Activated naive CD8-positive, alpha-beta T cell treated with anti-CD3 and anti-CD28 coated beads, Interleukin-2, amount 50 U/mL, for 16 hours (primary cell): ENCODE measurements around the gene RABGGTA.

Experiments used
- DNase-seq: peaks from one replicate; pipeline ENCODE4 v3.0.0-alpha.2; 2020; ENCODE audit warnings: low read depth, low spot score

The RABGGTA gene

GRCh38 chr14:24271134-24271833 is at the start of gene RABGGTA:
Gene RABGGTA, minus strand, starts transcription at chr14:24271597. Its CDS starts 482 bp downstream, at chr14:24271115.
- peak; percentile 80 for DNase-seq

DNA sequence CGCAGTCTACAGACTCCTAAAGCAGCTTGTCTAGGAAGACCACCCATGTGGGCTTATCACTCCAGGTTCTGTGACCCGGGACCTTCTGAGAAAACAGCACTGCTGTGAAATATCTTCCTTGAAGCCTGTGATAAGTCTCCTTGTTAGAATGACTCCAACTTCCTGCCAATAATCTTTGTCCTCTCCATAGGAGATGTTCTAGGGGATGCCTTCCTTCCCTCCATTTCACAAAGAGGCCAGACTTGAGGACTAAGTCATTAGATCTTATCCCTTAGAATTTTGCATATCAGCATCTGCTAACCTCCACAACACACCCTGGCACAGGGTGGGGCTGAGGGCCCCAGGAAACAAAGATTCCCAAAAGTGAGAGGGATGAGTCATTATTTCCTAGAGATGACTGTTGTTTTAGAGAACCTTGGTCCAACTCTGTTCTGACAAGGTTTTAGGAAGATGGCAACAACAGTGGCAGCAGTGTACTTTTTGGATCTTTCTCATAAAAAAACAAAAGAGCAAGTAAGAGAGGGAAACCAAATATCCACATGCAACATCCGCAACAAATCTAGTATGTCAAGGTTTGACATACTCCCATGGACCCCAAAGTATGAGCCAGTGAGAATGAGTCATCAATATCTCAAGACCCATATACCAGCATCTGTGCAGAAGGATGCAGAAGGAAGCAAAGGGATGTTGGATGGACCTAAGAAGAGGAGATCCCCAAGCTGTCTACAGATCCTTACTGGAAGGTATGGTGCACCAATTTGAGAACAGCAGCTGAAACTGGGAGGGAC is 45.9 kb upstream of the RABGGTA start:
- no peak for DNase-seq

DNA sequence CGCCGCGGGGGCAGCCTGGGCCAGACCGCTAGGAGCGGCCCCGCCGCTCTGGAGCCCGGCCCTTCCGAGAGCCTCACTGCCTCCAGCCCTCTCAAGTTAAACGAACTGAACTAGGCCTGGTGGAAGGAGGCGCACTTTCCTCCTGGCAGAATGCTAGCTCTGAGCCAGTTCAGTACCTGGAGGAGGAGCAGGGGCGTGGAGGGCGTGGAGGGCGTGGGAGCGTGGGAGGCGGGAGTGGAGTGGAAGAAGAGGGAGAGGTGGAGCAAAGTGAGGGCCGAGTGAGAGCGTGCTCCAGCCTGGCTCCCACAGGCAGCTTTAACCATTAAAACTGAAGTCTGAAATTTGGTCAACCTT is 45.2 kb upstream of the RABGGTA start:
- no peak for DNase-seq

GRCh38 chr14:24315807-24316596 is 44.6 kb upstream of the RABGGTA start:
- DNase-seq: no peak

DNA sequence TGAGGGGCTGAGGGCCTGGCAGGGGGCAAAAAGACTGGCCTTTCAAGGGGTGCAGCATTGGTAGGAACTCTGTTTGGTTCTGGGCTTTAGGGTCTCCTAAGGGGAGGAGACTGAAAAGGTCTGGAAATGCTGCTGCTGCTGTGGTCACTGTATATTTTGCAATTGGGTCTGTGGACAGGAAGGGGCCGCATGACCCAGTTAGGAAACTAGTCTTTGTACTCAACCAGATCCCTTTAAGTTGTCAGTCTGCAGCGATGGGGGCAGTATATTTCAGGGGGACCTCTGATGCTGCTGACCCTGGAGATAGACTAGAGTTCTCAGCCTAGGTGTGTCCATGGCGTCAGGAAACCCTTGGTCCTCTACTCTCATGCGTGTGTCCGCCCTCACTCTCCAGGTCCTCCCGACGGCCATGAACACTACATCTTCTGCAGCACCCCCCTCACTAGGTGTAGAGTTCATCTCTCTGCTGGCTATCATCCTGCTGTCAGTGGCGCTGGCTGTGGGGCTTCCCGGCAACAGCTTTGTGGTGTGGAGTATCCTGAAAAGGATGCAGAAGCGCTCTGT is 43.9 kb upstream of the RABGGTA start:
- no peak for DNase-seq

DNA sequence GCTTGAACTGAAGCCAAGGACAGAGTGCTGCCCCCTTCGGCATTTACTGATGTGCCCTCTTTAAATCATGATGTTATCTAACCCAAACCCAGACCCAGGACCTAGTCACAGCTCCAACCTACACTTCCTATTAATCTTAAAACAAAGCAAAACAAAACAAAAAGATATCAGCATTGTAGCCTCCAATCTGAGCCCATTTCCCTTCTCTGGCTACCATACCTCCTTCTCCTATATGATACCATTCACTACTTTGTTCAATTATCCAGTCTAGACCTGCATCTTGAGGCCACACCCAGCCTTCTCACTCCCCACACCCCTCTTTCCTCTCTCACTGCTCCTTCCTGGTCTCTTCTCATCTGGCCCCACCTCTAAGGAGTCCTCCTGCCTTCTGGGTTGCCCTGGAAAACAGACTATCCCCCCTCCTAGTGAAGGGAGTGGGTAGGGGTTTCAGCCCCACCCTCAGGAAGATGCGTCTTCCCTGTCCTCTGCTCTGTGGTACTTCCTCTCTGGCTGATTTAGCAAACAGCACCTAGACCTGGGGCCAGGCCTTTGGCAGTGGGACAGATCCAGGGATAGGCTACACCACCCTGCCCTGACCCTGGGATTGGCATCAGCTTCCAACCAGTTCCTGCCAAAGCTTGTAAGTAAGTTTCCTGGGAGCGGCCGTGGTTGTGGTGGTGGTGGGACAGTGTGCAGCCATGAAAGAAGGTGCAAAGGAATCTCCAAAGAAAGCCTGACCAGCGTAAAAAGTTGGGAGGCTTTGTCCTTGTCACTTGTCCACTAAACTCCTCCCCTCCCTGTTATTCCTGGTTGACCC is 43.2 kb upstream of the RABGGTA start:
- DNase-seq: no peak

GRCh38 chr14:24313913-24314312 is 42.5 kb upstream of the RABGGTA start:
- no peak for DNase-seq

- no peak for DNase-seq
Observed at GRCh38 chr14:24312736-24313507, 41.5 kb upstream of the RABGGTA start.

DNA sequence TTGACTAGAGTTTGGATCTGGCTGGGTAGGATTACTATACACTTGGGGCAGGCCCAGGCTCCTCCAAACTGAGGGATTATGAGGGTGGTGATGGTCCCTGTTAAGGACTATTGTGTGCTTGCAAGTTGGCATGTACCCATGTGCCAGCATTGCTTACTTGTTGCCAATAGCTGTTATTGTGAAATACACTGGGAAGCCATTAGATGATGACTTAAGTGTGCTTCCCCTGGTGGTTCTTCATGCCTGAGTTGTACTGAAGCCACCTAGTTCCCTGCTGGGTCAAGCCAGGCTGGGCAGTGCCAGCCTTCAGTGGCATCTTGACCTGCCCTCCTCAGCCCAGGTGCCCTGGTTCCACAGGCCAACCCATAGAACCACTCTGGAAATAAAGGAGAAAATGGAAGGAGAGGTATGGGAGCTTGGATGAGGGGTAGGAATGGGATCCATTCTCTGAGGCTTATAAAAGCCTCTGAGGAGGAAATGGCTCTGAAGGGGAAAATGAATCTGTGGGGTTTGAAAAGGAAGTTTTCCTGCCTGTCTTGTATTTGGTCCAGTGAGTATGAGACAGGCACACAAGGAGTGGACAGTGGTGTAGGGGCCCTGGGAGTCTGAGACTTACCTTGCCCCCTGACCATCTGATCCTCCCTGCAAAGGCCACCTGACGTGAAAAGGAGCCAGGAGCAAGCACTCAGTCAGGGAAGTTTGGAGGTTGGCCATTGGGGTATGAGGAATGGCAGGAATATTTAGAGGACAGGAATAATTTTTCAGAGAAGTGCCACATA is 40.6 kb upstream of the RABGGTA start:
- no peak for DNase-seq

GRCh38 chr14:24310646-24311604 is 39.5 kb upstream of the RABGGTA start, which contains the start of gene LTB4R:
Gene LTB4R, plus strand, starts transcription at chr14:24311502. Its CDS starts 4,150 bp downstream, at chr14:24315652.
- no peak for DNase-seq

GRCh38 chr14:24310265-24310645 is 38.9 kb upstream of the RABGGTA start:
- no peak for DNase-seq

GRCh38 chr14:24309538-24310264 is 38.3 kb upstream of the RABGGTA start, which contains the start of gene LTB4R2:
Gene LTB4R2, plus strand, starts transcription at chr14:24310140. Its CDS starts 525 bp downstream, at chr14:24310665.
- DNase-seq: no peak

DNA sequence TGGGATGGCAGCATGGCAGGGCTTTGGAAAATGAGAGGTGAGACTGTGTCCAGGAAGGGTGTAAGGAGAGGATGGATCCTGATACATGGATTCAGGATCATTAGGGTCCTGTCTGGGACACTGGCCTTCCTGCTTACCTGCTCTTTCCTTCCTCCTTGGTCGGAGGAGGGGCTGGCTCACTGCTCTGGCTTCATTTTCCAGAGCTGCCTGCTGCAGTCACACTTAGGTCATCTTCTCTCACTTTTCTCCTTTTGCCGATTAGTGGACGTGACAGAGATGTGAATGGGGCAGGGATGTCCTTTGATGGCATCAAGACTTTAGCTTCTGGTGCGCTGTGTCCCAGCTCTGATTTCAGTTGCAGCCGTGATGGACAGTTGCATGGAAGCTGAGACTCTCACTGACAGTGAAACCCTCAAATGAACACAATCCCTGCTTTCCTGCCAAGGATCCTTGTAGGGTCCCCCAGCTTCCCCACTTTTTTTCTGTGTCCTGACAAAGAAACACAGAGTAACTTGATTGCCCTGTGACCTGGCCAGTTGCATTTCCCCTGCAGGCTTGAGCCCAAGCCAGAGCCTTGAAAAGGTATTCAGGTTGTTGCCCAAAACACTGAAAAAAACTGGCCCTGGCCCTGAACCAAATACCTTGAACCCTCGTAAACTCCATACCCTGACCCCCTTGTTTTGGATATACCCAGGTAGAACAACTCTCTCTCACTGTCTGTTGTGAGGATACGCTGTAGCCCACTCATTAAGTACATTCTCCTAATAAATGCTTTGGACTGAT is 37.1 kb upstream of the RABGGTA start:
- DNase-seq: no peak

- DNase-seq: peak; percentile 30
Observed at GRCh38 chr14:24307575-24308341, 36.4 kb upstream of the RABGGTA start, which contains the start of gene CIDEB. Gene CIDEB, minus strand, starts transcription at chr14:24307977. Its CDS starts 119 bp downstream, at chr14:24307858.

DNA sequence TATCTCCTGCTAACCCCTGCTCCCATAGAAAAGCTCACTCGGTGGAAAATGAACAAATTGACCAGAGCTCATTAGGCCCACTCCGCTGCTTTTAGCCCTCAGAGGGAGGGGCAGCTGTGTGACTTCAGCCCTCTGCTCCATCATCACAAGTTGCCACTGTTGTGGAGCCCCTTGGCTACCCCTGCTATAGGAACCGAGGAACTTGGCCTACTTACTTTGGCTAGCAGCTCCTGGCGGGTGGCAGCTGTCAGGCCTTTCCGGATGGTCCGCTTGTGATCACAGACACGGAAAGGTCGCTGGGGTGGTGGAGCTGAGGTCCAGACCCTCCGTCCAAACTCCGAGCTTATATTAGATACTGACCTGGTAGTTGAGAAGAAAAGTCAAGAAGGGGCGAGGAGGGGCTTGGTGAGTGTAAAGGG is 35.8 kb upstream of the RABGGTA start:
- no peak for DNase-seq

DNA sequence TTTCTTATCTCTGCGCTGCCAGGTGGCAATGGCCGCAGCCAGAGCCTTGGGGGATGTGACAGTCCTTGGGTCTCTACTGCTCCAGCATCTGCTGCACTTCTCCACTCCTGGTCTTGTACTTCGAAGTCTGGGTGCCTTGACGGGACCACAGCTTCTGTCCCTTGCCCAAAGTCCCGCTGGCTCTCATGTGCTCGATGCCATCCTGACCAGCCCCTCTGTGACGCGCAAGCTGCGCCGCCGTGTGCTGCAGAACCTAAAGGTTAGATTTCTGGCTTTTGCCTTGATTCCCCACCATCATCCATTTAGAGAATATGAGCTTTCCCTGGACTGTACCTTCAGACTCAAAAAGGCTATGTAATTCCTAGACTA is 32.6 kb upstream of the RABGGTA start:
- no peak for DNase-seq
